GM23248 (cell line): ENCODE measurements around the gene SYT3.

Experiments
- EZH2 ChIP-seq: fragments of 200-600 bp; sonication (generic); IDR thresholded peaks from 2 replicates; pipeline ENCODE4 v1.6.1; 2018; ENCODE audit warnings: antibody characterized with exemption, mild to moderate bottlenecking; ENCODE audit not compliant: insufficient read depth, poor library complexity, severe bottlenecking
- EZH2phosphoT487 ChIP-seq: fragments of 200-600 bp; sonication (generic); IDR thresholded peaks from 2 replicates; pipeline ENCODE4 v1.6.1; 2018; ENCODE audit warnings: antibody characterized with exemption, moderate library complexity, mild to moderate bottlenecking, low read depth; ENCODE audit not compliant: insufficient read depth

GRCh38 chr19:50661023-50661422 is 21.3 kb upstream of the SYT3 start:
- TF ChIP-seq EZH2phosphoT487 (no peak), EZH2 (no peak)
